Fibroblast of lung (primary cell): ENCODE data around the gene SLC18A3. TPM values are rescaled to one million over a fixed set of nuclear protein-coding genes. Genes with fewer than 3 reads are reported as not detected.

ENCODE experiments used
- DNase-seq, 2 donors: peaks; one replicate each; pipeline versions ENCODE4 v3.0.0 to v3.0.0-alpha.2; 2010; ENCODE audit warnings: low read depth in 2 of 2
- H2AFZ ChIP-seq: 2 replicates; pipeline ENCODE4 v1.5.1; 2012; ENCODE audit warnings: low read length, control low read depth, inconsistent platforms
- H3K27ac ChIP-seq: 2 replicates; pipeline ENCODE4 v1.5.1; 2011; ENCODE audit warnings: low read length, control low read depth; ENCODE audit not compliant: insufficient read depth
- H3K27me3 ChIP-seq: 2 replicates; pipeline ENCODE4 v1.5.1; 2011; ENCODE audit warnings: mild to moderate bottlenecking, low read length; ENCODE audit not compliant: control insufficient read depth, insufficient read depth
- H3K36me3 ChIP-seq: 2 replicates; pipeline ENCODE4 v1.5.1; 2011; ENCODE audit warnings: low read length; ENCODE audit not compliant: control insufficient read depth, insufficient read depth
- H3K4me1 ChIP-seq: 2 replicates; pipeline ENCODE4 v1.5.1; 2011; ENCODE audit warnings: low read length; ENCODE audit not compliant: control insufficient read depth, insufficient read depth; ENCODE audit errors: extremely low read depth
- H3K4me2 ChIP-seq: 2 replicates; pipeline ENCODE4 v1.5.1; 2011; ENCODE audit warnings: low read length, control low read depth; ENCODE audit not compliant: insufficient read depth; ENCODE audit errors: extremely low read depth
- H3K4me3 ChIP-seq, 4 experiments: fragments of 200-600 bp in 1 of 4; sonication (generic) in 1 of 4; replicated peaks in 1 of 4; 2 replicates each; pipeline ENCODE4 v1.5.1; 2011 to 2016; ENCODE audit warnings: low read length in 4 of 4, low read depth in 3 of 4, mild to moderate bottlenecking in 3 of 4, control low read depth in 2 of 4, inconsistent platforms in 1 of 4, mixed read lengths in 1 of 4; ENCODE audit not compliant: insufficient read depth in 1 of 4; ENCODE audit errors: control extremely low read depth in 1 of 4
- H3K79me2 ChIP-seq: 2 replicates; pipeline ENCODE4 v1.5.1; 2012; ENCODE audit warnings: mild to moderate bottlenecking, low read length, inconsistent platforms; ENCODE audit not compliant: control insufficient read depth, insufficient read depth
- H3K9ac ChIP-seq: 2 replicates; pipeline ENCODE4 v1.5.1; 2011; ENCODE audit warnings: mild to moderate bottlenecking, low read length, control low read depth; ENCODE audit not compliant: insufficient read depth
- H3K9me3 ChIP-seq: 2 replicates; pipeline ENCODE4 v1.5.1; 2012; ENCODE audit warnings: low read depth, low read length; ENCODE audit not compliant: control insufficient read depth, insufficient read depth
- H4K20me1 ChIP-seq: 2 replicates; pipeline ENCODE4 v1.5.1; 2011; ENCODE audit warnings: low read length; ENCODE audit not compliant: control insufficient read depth, insufficient read depth; ENCODE audit errors: extremely low read depth
- EZH2 ChIP-seq: IDR thresholded peaks from 2 replicates; pipeline ENCODE4 v1.5.1; 2012; ENCODE audit warnings: low read length, control low read depth, mild to moderate bottlenecking; ENCODE audit errors: missing control alignments
- polyA plus RNA-seq, 2 donors: library from polyadenylated mRNA; depleted of rRNA in 1 of 2; stranded (reverse) in 1 of 2; unstranded in 1 of 2; fragments of >200 nt; gene quantifications; 2 replicates each; pipeline ENCODE4 v1.2.1, GENCODE V29; 2011 to 2012; ENCODE audit warnings: missing spikeins in 1 of 2
- total RNA-seq: library from RNA; depleted of rRNA; stranded (reverse); fragments of >200 nt; gene quantifications from 2 replicates; pipeline ENCODE4 v1.2.1, GENCODE V29; 2014
- TF ChIP-seq, protein P1 (sequence below), 2 donors: IDR thresholded peaks in 1 of 2; conservative IDR thresholded peaks in 1 of 2; 1 replicate in 1 of 2; 2 replicates in 1 of 2; pipeline ENCODE4 v1.5.1; 2011 to 2012; ENCODE audit warnings: low read length in 2 of 2, control low read depth in 1 of 2, inconsistent platforms in 1 of 2, low read depth in 1 of 2, mild to moderate bottlenecking in 1 of 2

Gene SLC18A3
- total and polyA plus RNA-seq, 2 donors (not counting 1 experiment from before 2014, with no cell fraction given), result not detected

DNA sequence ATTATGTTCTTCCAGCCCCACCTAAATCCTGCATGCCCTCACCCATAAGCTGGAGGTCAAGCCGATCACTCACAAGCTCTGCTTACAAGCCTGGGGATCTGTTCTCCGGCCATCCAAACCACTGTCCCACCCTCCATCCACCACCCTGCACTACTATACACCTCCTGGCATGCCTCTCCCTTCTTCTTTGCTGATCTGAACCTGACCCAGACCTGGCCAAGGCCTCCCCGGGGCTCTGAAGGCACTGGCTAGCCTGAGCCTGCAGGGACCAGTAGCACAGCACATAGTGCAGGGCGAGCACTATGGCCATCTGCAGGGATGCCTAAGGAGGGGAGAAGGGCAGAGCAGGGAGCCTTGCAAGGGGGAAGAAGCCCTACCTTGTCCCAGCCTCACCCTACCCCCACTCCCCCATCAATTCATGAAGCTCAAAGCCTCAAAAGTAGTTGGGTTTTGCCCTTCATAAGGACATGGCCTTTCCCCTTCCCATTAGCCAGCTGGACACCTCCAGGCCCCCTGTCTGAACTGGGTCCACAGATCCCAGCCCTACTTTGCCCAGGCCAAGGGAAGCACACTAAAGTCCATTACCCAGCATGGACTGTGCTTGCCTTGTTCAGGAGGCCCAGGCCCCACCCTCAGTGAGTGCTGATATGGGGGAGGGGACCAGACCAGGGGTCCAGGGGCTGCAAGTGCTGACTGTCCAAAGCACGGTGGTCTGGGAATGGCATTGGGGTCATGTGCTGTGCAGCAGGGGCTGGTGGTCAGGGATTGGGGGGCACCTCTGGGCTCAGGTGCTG, 33.3 kb downstream of the SLC18A3 start:
- DNase-seq, result no peak
- Histone ChIP-seq H3K27me3 (peaks cover 3% of the 10 kb centered on the region), H3K4me1 (no peaks in the 10 kb centered on the region), H3K4me2 (no peak overlapping the region), H4K20me1 (no peaks in the 10 kb centered on the region), H3K27ac (no peak overlapping the region), H3K4me3 (no peak overlapping the region), H3K9me3 (no peaks in the 10 kb centered on the region), H3K36me3 (no peaks in the 10 kb centered on the region), H3K79me2 (no peaks in the 10 kb centered on the region), H3K9ac (no peak overlapping the region), H2AFZ (no peak overlapping the region)
- TF ChIP-seq, protein P1, sequence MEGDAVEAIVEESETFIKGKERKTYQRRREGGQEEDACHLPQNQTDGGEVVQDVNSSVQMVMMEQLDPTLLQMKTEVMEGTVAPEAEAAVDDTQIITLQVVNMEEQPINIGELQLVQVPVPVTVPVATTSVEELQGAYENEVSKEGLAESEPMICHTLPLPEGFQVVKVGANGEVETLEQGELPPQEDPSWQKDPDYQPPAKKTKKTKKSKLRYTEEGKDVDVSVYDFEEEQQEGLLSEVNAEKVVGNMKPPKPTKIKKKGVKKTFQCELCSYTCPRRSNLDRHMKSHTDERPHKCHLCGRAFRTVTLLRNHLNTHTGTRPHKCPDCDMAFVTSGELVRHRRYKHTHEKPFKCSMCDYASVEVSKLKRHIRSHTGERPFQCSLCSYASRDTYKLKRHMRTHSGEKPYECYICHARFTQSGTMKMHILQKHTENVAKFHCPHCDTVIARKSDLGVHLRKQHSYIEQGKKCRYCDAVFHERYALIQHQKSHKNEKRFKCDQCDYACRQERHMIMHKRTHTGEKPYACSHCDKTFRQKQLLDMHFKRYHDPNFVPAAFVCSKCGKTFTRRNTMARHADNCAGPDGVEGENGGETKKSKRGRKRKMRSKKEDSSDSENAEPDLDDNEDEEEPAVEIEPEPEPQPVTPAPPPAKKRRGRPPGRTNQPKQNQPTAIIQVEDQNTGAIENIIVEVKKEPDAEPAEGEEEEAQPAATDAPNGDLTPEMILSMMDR (conservative IDR thresholded peaks at IDR 0.05 in 1 of 2, IDR thresholded peaks at IDR 0.05 in 1 of 2; ENCODE audit: low read depth in 1 of 2, low read length in 2 of 2), result no peak
- TF ChIP-seq EZH2, result no peak

DNA sequence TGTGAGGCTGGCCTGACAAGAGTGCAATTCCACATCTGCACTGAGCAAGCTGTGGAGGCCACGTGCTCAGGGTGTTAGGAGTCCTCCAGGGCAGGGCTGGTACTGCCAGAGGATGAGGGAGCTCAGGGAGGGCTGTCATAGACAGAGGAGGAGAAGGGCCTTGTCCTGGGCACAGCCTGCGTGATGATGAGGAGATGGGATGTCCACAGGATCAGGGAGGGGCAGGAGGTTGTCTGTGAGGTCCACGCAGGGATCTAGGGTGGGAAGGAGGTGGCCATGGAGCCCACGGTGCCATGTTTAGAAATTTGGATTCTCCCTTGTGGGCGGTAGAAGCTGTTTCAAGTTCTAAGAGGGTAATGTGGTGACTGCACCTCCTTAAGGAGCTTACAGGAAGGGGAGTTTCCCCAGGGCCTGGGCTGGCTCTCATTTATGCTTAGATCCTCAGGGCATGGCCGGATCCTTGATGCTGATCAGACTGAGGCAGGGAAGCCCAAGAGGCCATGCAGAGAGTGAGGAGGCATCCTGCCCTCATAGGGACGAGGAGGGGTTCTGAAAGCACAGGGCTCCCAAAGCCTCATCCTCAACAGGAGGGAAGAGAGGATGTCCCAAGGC, 34.0 kb downstream of the SLC18A3 start:
- Histone ChIP-seq H3K4me2 (no peak overlapping the region), H3K27me3 (peaks cover 3% of the 10 kb centered on the region), H3K9me3 (no peaks in the 10 kb centered on the region), H3K9ac (no peak overlapping the region), H3K4me1 (no peaks in the 10 kb centered on the region), H4K20me1 (no peaks in the 10 kb centered on the region), H3K36me3 (no peaks in the 10 kb centered on the region), H3K79me2 (no peaks in the 10 kb centered on the region), H3K27ac (no peak overlapping the region), H3K4me3 (no peak overlapping the region), H2AFZ (no peak overlapping the region)
- DNase-seq, result no peak
- TF ChIP-seq, protein P1 (conservative IDR thresholded peaks at IDR 0.05 in 1 of 2, IDR thresholded peaks at IDR 0.05 in 1 of 2; ENCODE audit: low read depth in 1 of 2, low read length in 2 of 2), result no peak
- no peak for TF ChIP-seq EZH2

DNA sequence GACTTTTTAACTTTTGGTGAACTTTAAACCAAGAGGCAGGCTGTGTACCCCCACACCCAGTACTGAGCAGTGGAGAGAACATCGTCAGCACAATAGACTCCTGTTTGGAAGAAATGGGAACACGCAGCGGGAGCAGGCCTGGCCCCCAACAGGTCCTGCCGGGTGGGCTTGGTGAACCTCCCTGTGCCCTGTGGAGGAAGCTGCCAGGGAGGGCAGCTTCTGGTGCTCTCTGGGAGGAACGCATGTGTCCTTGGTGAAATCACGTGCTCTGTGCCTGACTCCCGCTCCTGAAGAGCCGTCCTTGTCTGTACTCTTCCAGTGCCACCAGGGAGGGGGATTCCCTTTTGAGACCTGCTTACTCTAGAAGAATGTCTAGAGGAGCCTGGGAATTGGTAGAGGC, 35.3 kb downstream of the SLC18A3 start:
- Histone ChIP-seq H2AFZ (no peak overlapping the region), H3K9ac (no peak overlapping the region), H3K9me3 (no peaks in the 10 kb centered on the region), H3K79me2 (no peaks in the 10 kb centered on the region), H3K36me3 (no peaks in the 10 kb centered on the region), H4K20me1 (no peaks in the 10 kb centered on the region), H3K4me1 (no peaks in the 10 kb centered on the region), H3K27ac (no peak overlapping the region), H3K4me3 (no peak overlapping the region), H3K4me2 (no peak overlapping the region), H3K27me3 (no peaks in the 10 kb centered on the region)
- TF ChIP-seq EZH2, result no peak
- TF ChIP-seq, protein P1 (conservative IDR thresholded peaks at IDR 0.05 in 1 of 2, IDR thresholded peaks at IDR 0.05 in 1 of 2; ENCODE audit: low read depth in 1 of 2, low read length in 2 of 2), result no peak
- DNase-seq, result no peak
